DND-41 (cell line): Measurements from ENCODE around the gene LAMB4.

Experiments
- CTCF ChIP-seq: IDR thresholded peaks from 2 replicates; pipeline ENCODE4 v1.5.1; 2012; ENCODE audit warnings: borderline replicate concordance, low read length, moderate library complexity, mild to moderate bottlenecking; ENCODE audit not compliant: poor library complexity, severe bottlenecking; ENCODE audit errors: extremely low read depth
- EZH2 ChIP-seq: IDR thresholded peaks from 3 replicates; pipeline ENCODE4 v1.6.1; 2012; ENCODE audit warnings: borderline replicate concordance, low read depth, mild to moderate bottlenecking, moderate library complexity, low read length, inconsistent platforms; ENCODE audit not compliant: severe bottlenecking

- TF ChIP-seq CTCF, result no peak
- TF ChIP-seq EZH2, result no peak
These were observed 42.4 kb downstream of the LAMB4 start for GRCh38 chr7:108087778-108088177.
